RWPE2 (cell line): ENCODE data around the gene C8G.

ENCODE experiments used
- ATAC-seq: fragments of 200-7000 bp; cut with Tn5 transposase; 3 replicates; pipeline ENCODE4 v1.9.1; 2021; ENCODE audit warnings: low read depth
- DNase-seq: peaks from one replicate; pipeline ENCODE4 v3.0.0-alpha.2; 2020; ENCODE audit warnings: low spot score
- H3K27ac ChIP-seq: fragments of 450-650 bp; 2 replicates; pipeline ENCODE4 v1.5.1; 2017; ENCODE audit warnings: mild to moderate bottlenecking; ENCODE audit not compliant: poor library complexity, severe bottlenecking
- H3K27me3 ChIP-seq: fragments of 250-450 bp; sonication (Bioruptor Pico); 2 replicates; pipeline ENCODE4 v1.5.1; 2021; ENCODE audit warnings: mild to moderate bottlenecking, moderate library complexity; ENCODE audit not compliant: insufficient read depth, poor library complexity, severe bottlenecking
- H3K36me3 ChIP-seq: fragments of 250-450 bp; sonication (Bioruptor Pico); 2 replicates; pipeline ENCODE4 v1.5.1; 2020; ENCODE audit warnings: low read depth, mild to moderate bottlenecking, moderate library complexity
- H3K4me1 ChIP-seq: fragments of 250-450 bp; sonication (Bioruptor Pico); 2 replicates; pipeline ENCODE4 v1.5.1; 2021; ENCODE audit warnings: mild to moderate bottlenecking, moderate library complexity; ENCODE audit not compliant: insufficient read depth, poor library complexity, severe bottlenecking
- H3K4me3 ChIP-seq: fragments of 250-450 bp; sonication (Bioruptor Pico); 2 replicates; pipeline ENCODE4 v1.5.1; 2021; ENCODE audit warnings: mild to moderate bottlenecking, moderate library complexity; ENCODE audit not compliant: severe bottlenecking
- H3K9me3 ChIP-seq: fragments of 250-450 bp; sonication (Bioruptor Pico); 2 replicates; pipeline ENCODE4 v1.5.1; 2021; ENCODE audit warnings: mild to moderate bottlenecking, moderate library complexity; ENCODE audit not compliant: severe bottlenecking
- CTCF ChIP-seq: fragments of 450-650 bp; IDR thresholded peaks from one replicate; pipeline ENCODE4 v1.5.1; 2017; ENCODE audit warnings: mild to moderate bottlenecking, moderate library complexity; ENCODE audit not compliant: poor library complexity, severe bottlenecking

The C8G gene

GRCh38 chr9:136942112-136942880 is 2.7 kb upstream of the C8G start:
- Histone ChIP-seq H3K9me3 (no peaks in the 10 kb centered on the region), H3K27me3 (no peaks in the 10 kb centered on the region), H3K27ac (no peak overlapping the region), H3K4me3 (no peak overlapping the region), H3K4me1 (peaks cover 3% of the 10 kb centered on the region), H3K36me3 (peaks cover 31% of the 10 kb centered on the region)
- DNase-seq (peak; percentile 68), ATAC-seq (no peak)
- no peak for TF ChIP-seq CTCF

GRCh38 chr9:136942881-136943230 is 2.2 kb upstream of the C8G start:
- ATAC-seq (no peak), DNase-seq (peak; percentile 58)
- Histone ChIP-seq H3K27ac (peak overlapping the region; percentile 69), H3K9me3 (no peaks in the 10 kb centered on the region), H3K27me3 (no peaks in the 10 kb centered on the region), H3K36me3 (peaks cover 31% of the 10 kb centered on the region), H3K4me1 (peaks cover 3% of the 10 kb centered on the region), H3K4me3 (peak overlapping the region; percentile 98)
- TF ChIP-seq CTCF = no peak

GRCh38 chr9:136943291-136944211 is 1.5 kb upstream of the C8G start:
- Histone ChIP-seq H3K4me3 (peak overlapping the region; percentile 98), H3K9me3 (no peaks in the 10 kb centered on the region), H3K4me1 (peaks cover 9% of the 10 kb centered on the region), H3K27ac (peak overlapping the region; percentile 69), H3K27me3 (no peaks in the 10 kb centered on the region), H3K36me3 (peaks cover 31% of the 10 kb centered on the region)
- ATAC-seq = peak; percentile 26; the same call in 2 of the 3 replicates
- peak; percentile 69 for DNase-seq
- no peak for TF ChIP-seq CTCF

- H3K36me3 ChIP-seq = peaks cover 31% of the 10 kb centered on the region
- DNase-seq = peak; percentile 53
- H3K27ac ChIP-seq = peak overlapping the region; percentile 69
- no peak for TF ChIP-seq CTCF
- no peaks in the 10 kb centered on the region for H3K27me3 ChIP-seq
- peak; percentile 24 for ATAC-seq
- H3K4me1 ChIP-seq = peaks cover 9% of the 10 kb centered on the region
- H3K4me3 ChIP-seq = peak overlapping the region; percentile 98
- no peaks in the 10 kb centered on the region for H3K9me3 ChIP-seq
Measured at GRCh38 chr9:136944212-136944518, 878 bp upstream of the C8G start.
